WTC11 (cell line): ENCODE results near the gene FDPS. TPM values are rescaled to one million over a fixed set of nuclear protein-coding genes. Genes with fewer than 3 reads are reported as not detected.

ENCODE experiments used
- ATF1 ChIP-seq: sonication (generic); formaldehyde crosslinking; IDR thresholded peaks from 2 replicates; pipeline ENCODE4 v1.8.1; 2023; ENCODE audit warnings: mild to moderate bottlenecking, moderate library complexity, missing genetic modification reagents
- ATF3 ChIP-seq: sonication (generic); formaldehyde crosslinking; conservative IDR thresholded peaks from 2 replicates; pipeline ENCODE4 v1.8.1; 2022; ENCODE audit warnings: mild to moderate bottlenecking, missing genetic modification reagents
- E2F1 ChIP-seq: sonication (generic); formaldehyde crosslinking; IDR thresholded peaks from 2 replicates; pipeline ENCODE4 v1.8.0; 2022; ENCODE audit warnings: mild to moderate bottlenecking, missing genetic modification reagents
- ETV6 ChIP-seq: sonication (generic); formaldehyde crosslinking; IDR thresholded peaks from 2 replicates; pipeline ENCODE4 v1.8.1; 2022; ENCODE audit warnings: mild to moderate bottlenecking, missing genetic modification reagents
- FOXK1 ChIP-seq: sonication (generic); formaldehyde crosslinking; IDR thresholded peaks from 2 replicates; pipeline ENCODE4 v1.8.0; 2022; ENCODE audit warnings: mild to moderate bottlenecking, moderate library complexity, missing genetic modification reagents
- GRHL2 ChIP-seq: fragments of 250-450 bp; sonication (Bioruptor Pico); IDR thresholded peaks from 2 replicates; pipeline ENCODE4 v1.8.0; 2022; ENCODE audit warnings: mild to moderate bottlenecking, moderate library complexity; ENCODE audit not compliant: insufficient replicate concordance, severe bottlenecking
- MXD4 ChIP-seq: fragments of 250-450 bp; sonication (Bioruptor Pico); IDR thresholded peaks from 2 replicates; pipeline ENCODE4 v1.8.0; 2021; ENCODE audit warnings: mild to moderate bottlenecking, moderate library complexity, borderline replicate concordance
- NFE2L1 ChIP-seq: sonication (generic); formaldehyde crosslinking; IDR thresholded peaks from 2 replicates; pipeline ENCODE4 v1.8.1; 2023; ENCODE audit warnings: missing genetic modification reagents
- NR2C2 ChIP-seq: sonication (generic); formaldehyde crosslinking; IDR thresholded peaks from 2 replicates; pipeline ENCODE4 v1.8.0; 2022; ENCODE audit warnings: mild to moderate bottlenecking, missing genetic modification reagents
- PREB ChIP-seq: sonication (generic); formaldehyde crosslinking; IDR thresholded peaks from 2 replicates; pipeline ENCODE4 v1.8.1; 2022; ENCODE audit warnings: mild to moderate bottlenecking, missing genetic modification reagents, moderate library complexity, borderline replicate concordance
- SMAD3 ChIP-seq: sonication (generic); formaldehyde crosslinking; IDR thresholded peaks from 2 replicates; pipeline ENCODE4 v1.8.0; 2022; ENCODE audit warnings: missing genetic modification reagents, mild to moderate bottlenecking, borderline replicate concordance
- SMAD4 ChIP-seq: sonication (generic); formaldehyde crosslinking; IDR thresholded peaks from 2 replicates; pipeline ENCODE4 v1.8.0; 2022; ENCODE audit warnings: mild to moderate bottlenecking, missing genetic modification reagents
- SOX15 ChIP-seq: fragments of 250-450 bp; sonication (Bioruptor Pico); IDR thresholded peaks from 2 replicates; pipeline ENCODE4 v1.9.0; 2021; ENCODE audit warnings: mild to moderate bottlenecking
- SP1 ChIP-seq: sonication (generic); formaldehyde crosslinking; conservative IDR thresholded peaks from 2 replicates; pipeline ENCODE4 v1.8.1; 2022; ENCODE audit warnings: missing genetic modification reagents
- TP53 ChIP-seq: sonication (generic); formaldehyde crosslinking; IDR thresholded peaks from 2 replicates; pipeline ENCODE4 v1.8.1; 2023; ENCODE audit warnings: mild to moderate bottlenecking, missing genetic modification reagents
- ZNF138 ChIP-seq: sonication (generic); formaldehyde crosslinking; conservative IDR thresholded peaks from 2 replicates; pipeline ENCODE4 v1.8.1; 2022; ENCODE audit warnings: mild to moderate bottlenecking, moderate library complexity, missing genetic modification reagents
- ZNF263 ChIP-seq: sonication (generic); formaldehyde crosslinking; IDR thresholded peaks from 2 replicates; pipeline ENCODE4 v1.8.1; 2022; ENCODE audit warnings: low read depth, mild to moderate bottlenecking, moderate library complexity, missing genetic modification reagents
- ZNF317 ChIP-seq: sonication (generic); formaldehyde crosslinking; IDR thresholded peaks from 2 replicates; pipeline ENCODE4 v1.8.1; 2023; ENCODE audit warnings: low read depth, mild to moderate bottlenecking, moderate library complexity, missing genetic modification reagents, borderline replicate concordance
- ZNF396 ChIP-seq: fragments of 250-450 bp; sonication (Bioruptor Pico); IDR thresholded peaks from 2 replicates; pipeline ENCODE4 v1.8.0; 2021; ENCODE audit warnings: mild to moderate bottlenecking, moderate library complexity, borderline replicate concordance
- ZNF416 ChIP-seq: fragments of 250-450 bp; sonication (Bioruptor Pico); IDR thresholded peaks from 2 replicates; pipeline ENCODE4 v1.9.0; 2021; ENCODE audit warnings: mild to moderate bottlenecking, inconsistent platforms
- ZNF423 ChIP-seq: fragments of 250-450 bp; sonication (Bioruptor Pico); IDR thresholded peaks from 2 replicates; pipeline ENCODE4 v2.1.2; 2022; ENCODE audit warnings: mild to moderate bottlenecking, moderate library complexity
- ZSCAN18 ChIP-seq: fragments of 250-450 bp; sonication (Bioruptor Pico); IDR thresholded peaks from 2 replicates; pipeline ENCODE4 v2.1.2; 2022; ENCODE audit warnings: mild to moderate bottlenecking, moderate library complexity
- total RNA-seq: library from RNA; stranded (reverse); gene quantifications from 3 replicates; pipeline ENCODE4 v1.2.3, GENCODE V29; 2021
- TF ChIP-seq, protein P1 (sequence below): sonication (generic); formaldehyde crosslinking; IDR thresholded peaks from 2 replicates; pipeline ENCODE4 v1.8.1; 2022; ENCODE audit warnings: low read depth, mild to moderate bottlenecking, moderate library complexity, missing genetic modification reagents, borderline replicate concordance
- TF ChIP-seq, protein P2 (sequence below): fragments of 250-450 bp; sonication (Bioruptor Pico); IDR thresholded peaks from 2 replicates; pipeline ENCODE4 v1.9.0; 2021; ENCODE audit warnings: mild to moderate bottlenecking
- TF ChIP-seq, protein P3 (sequence below): sonication (generic); formaldehyde crosslinking; IDR thresholded peaks from 2 replicates; pipeline ENCODE4 v1.8.1; 2023; ENCODE audit warnings: mild to moderate bottlenecking, missing genetic modification reagents, borderline replicate concordance

Gene FDPS
- total RNA-seq, 1 experiment from 2014 or later: 354 TPM

DNA sequence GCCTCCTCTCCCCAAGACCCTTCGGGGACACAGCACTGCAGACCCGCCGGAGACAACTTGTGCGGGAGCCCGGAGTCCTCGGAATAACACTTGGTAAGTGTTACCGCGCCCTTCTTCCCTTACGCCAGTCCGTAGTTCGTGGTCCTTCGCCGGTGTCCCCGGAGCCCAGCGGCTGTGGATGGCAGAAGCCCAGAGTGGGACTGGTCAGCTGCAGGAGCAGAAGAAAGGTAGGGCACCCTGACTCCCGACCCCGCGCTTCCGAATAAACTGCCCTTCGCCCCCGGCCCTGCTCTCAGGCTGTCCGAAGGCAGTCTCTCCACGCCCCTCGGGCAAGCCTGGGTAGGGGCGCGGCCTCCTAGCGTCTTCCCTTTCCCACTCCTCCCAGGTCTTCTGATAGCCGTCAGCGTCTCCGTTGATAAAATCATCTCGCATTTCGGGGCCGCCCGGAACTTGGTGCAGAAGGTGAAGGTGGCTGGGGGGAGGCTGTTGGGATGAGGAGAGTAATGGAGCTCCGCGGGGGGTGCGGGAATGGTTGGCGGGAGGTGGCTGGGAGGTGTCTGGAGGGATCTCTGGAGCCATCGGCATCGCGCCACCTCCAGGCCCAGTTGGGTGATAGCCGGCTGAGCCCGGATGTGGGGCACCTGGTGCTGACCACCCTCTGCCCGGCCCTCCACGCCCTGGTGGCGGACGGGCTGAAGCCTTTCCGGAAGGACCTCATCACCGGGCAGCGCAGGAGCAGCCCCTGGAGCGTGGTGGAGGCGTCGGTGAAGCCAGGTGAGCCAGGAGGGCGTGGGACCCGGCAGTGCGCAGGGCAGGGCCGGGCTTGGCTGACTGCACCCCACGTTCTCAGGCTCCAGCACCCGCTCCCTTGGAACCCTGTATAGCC, 16.3 kb downstream of the FDPS start (continued):
- TF ChIP-seq TP53 (CRISPR knock-in tag) (no peak), SP1 (no peak; the same call in 1 of the 2 replicates), NR2C2 (CRISPR knock-in tag) (no peak), ZNF317 (CRISPR knock-in tag) (0 out of 2 replicates have a peak, but pooled peaks have one; percentile 8), MXD4 (CRISPR knock-in tag) (no peak), ATF3 (CRISPR knock-in tag) (no peak), SMAD3 (peak; percentile 70; the same call in 1 of the 2 replicates), GRHL2 (CRISPR knock-in tag) (no peak), E2F1 (no peak; the same call in 1 of the 2 replicates), ZNF416 (CRISPR knock-in tag) (no peak), FOXK1 (peak; percentile 42), PREB (CRISPR knock-in tag) (no peak), ATF1 (0 out of 2 replicates have a peak, but pooled peaks have one; percentile 35), ZNF138 (CRISPR knock-in tag) (0 out of 2 replicates have a peak, but pooled peaks have one; percentile 65), ETV6 (CRISPR knock-in tag) (peak; percentile 68; the same call in 1 of the 2 replicates), ZNF423 (CRISPR knock-in tag) (no peak), SMAD4 (CRISPR knock-in tag) (no peak), NFE2L1 (no peak), SOX15 (CRISPR knock-in tag) (no peak), ZNF396 (no peak), ZNF263 (CRISPR knock-in tag) (no peak), ZSCAN18 (CRISPR knock-in tag) (no peak)
- TF ChIP-seq, protein P1, sequence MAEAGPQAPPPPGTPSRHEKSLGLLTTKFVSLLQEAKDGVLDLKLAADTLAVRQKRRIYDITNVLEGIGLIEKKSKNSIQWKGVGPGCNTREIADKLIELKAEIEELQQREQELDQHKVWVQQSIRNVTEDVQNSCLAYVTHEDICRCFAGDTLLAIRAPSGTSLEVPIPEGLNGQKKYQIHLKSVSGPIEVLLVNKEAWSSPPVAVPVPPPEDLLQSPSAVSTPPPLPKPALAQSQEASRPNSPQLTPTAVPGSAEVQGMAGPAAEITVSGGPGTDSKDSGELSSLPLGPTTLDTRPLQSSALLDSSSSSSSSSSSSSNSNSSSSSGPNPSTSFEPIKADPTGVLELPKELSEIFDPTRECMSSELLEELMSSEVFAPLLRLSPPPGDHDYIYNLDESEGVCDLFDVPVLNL (CRISPR knock-in tag): 0 out of 2 replicates have a peak, but pooled peaks have one; percentile 31
- TF ChIP-seq, protein P2, sequence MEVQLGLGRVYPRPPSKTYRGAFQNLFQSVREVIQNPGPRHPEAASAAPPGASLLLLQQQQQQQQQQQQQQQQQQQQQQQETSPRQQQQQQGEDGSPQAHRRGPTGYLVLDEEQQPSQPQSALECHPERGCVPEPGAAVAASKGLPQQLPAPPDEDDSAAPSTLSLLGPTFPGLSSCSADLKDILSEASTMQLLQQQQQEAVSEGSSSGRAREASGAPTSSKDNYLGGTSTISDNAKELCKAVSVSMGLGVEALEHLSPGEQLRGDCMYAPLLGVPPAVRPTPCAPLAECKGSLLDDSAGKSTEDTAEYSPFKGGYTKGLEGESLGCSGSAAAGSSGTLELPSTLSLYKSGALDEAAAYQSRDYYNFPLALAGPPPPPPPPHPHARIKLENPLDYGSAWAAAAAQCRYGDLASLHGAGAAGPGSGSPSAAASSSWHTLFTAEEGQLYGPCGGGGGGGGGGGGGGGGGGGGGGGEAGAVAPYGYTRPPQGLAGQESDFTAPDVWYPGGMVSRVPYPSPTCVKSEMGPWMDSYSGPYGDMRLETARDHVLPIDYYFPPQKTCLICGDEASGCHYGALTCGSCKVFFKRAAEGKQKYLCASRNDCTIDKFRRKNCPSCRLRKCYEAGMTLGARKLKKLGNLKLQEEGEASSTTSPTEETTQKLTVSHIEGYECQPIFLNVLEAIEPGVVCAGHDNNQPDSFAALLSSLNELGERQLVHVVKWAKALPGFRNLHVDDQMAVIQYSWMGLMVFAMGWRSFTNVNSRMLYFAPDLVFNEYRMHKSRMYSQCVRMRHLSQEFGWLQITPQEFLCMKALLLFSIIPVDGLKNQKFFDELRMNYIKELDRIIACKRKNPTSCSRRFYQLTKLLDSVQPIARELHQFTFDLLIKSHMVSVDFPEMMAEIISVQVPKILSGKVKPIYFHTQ (CRISPR knock-in tag): no peak
- TF ChIP-seq, protein P3, sequence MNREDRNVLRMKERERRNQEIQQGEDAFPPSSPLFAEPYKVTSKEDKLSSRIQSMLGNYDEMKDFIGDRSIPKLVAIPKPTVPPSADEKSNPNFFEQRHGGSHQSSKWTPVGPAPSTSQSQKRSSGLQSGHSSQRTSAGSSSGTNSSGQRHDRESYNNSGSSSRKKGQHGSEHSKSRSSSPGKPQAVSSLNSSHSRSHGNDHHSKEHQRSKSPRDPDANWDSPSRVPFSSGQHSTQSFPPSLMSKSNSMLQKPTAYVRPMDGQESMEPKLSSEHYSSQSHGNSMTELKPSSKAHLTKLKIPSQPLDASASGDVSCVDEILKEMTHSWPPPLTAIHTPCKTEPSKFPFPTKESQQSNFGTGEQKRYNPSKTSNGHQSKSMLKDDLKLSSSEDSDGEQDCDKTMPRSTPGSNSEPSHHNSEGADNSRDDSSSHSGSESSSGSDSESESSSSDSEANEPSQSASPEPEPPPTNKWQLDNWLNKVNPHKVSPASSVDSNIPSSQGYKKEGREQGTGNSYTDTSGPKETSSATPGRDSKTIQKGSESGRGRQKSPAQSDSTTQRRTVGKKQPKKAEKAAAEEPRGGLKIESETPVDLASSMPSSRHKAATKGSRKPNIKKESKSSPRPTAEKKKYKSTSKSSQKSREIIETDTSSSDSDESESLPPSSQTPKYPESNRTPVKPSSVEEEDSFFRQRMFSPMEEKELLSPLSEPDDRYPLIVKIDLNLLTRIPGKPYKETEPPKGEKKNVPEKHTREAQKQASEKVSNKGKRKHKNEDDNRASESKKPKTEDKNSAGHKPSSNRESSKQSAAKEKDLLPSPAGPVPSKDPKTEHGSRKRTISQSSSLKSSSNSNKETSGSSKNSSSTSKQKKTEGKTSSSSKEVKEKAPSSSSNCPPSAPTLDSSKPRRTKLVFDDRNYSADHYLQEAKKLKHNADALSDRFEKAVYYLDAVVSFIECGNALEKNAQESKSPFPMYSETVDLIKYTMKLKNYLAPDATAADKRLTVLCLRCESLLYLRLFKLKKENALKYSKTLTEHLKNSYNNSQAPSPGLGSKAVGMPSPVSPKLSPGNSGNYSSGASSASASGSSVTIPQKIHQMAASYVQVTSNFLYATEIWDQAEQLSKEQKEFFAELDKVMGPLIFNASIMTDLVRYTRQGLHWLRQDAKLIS (CRISPR knock-in tag): no peak
